OCI-LY3 (cell line): ENCODE measurements around the gene PAEP.

Experiments
- H2AFZ ChIP-seq: fragments of 200-600, 300-600 bp; shearing (Covaris generic); 2 replicates; pipeline ENCODE4 v1.6.0; 2014; ENCODE audit warnings: antibody characterized with exemption, low read depth, low read length
- H3K27ac ChIP-seq: fragments of 200-600, 300-600 bp; sonication (generic); 2 replicates; pipeline ENCODE4 v1.5.1; 2014; ENCODE audit warnings: mild to moderate bottlenecking, low read length, moderate library complexity, mixed read lengths
- H3K27me3 ChIP-seq: fragments of 200-600, 300-600 bp; sonication (generic); 2 replicates; pipeline ENCODE4 v1.6.1; 2014; ENCODE audit warnings: low read depth, low read length, mixed read lengths
- H3K36me3 ChIP-seq: fragments of 200-600, 300-600 bp; sonication (generic); replicated peaks from 2 replicates; pipeline ENCODE3; 2014; ENCODE audit warnings: low read depth, low read length, mixed read lengths
- H3K4me1 ChIP-seq: fragments of 300-600, 200-600 bp; sonication (generic); 2 replicates; pipeline ENCODE4 v1.6.1; 2014; ENCODE audit warnings: low read length, mixed read lengths
- H3K4me2 ChIP-seq: fragments of 200-600, 300-600 bp; sonication (generic); 2 replicates; pipeline ENCODE4 v1.6.1; 2014; ENCODE audit warnings: low read length, mixed read lengths
- H3K4me3 ChIP-seq: fragments of 300-600, 200-600 bp; sonication (generic); 2 replicates; pipeline ENCODE4 v1.5.1; 2014; ENCODE audit warnings: antibody characterized with exemption, mild to moderate bottlenecking, low read length, moderate library complexity
- H3K79me2 ChIP-seq: fragments of 300-600, 200-600 bp; shearing (Covaris generic); 2 replicates; pipeline ENCODE4 v1.6.1; 2014; ENCODE audit warnings: mild to moderate bottlenecking, low read length, mixed read lengths
- H3K9ac ChIP-seq: fragments of 300-600, 200-600 bp; shearing (Covaris generic); 2 replicates; pipeline ENCODE4 v1.6.0; 2014; ENCODE audit warnings: mild to moderate bottlenecking, low read length, moderate library complexity
- H3K9me3 ChIP-seq: fragments of 200-600, 300-600 bp; shearing (Covaris generic); 2 replicates; pipeline ENCODE4 v1.6.1; 2014; ENCODE audit warnings: low read length, mixed read lengths; ENCODE audit not compliant: insufficient read depth
- H4K20me1 ChIP-seq: fragments of 200-600, 300-600 bp; sonication (generic); 2 replicates; pipeline ENCODE4 v1.6.1; 2016; ENCODE audit warnings: low read length, mixed read lengths; ENCODE audit not compliant: insufficient read depth
- CTCF ChIP-seq: fragments of 200-600, 300-600 bp; sonication (generic); IDR thresholded peaks from 2 replicates; pipeline ENCODE4 v1.5.1; 2014; ENCODE audit warnings: antibody characterized with exemption, low read length, low read depth
- EZH2phosphoT487 ChIP-seq: fragments of 200-600 bp; shearing (Covaris generic); IDR thresholded peaks from 2 replicates; pipeline ENCODE4 v1.6.1; 2018; ENCODE audit warnings: antibody characterized with exemption, mixed run types, low read depth

Gene PAEP

GRCh38 chr9:135583688-135584011 is 22.1 kb downstream of the PAEP start:
- H3K36me3 ChIP-seq = no peaks in the 10 kb centered on the region
- no peak overlapping the region for H3K9ac ChIP-seq
- H3K4me3 ChIP-seq = no peak overlapping the region
- H2AFZ ChIP-seq = no peak overlapping the region
- no peaks in the 10 kb centered on the region for H3K79me2 ChIP-seq
- H3K27ac ChIP-seq = no peak overlapping the region
- H3K9me3 ChIP-seq = no peaks in the 10 kb centered on the region
- H3K4me2 ChIP-seq = no peak overlapping the region
- no peak for TF ChIP-seq EZH2phosphoT487
- no peak for TF ChIP-seq CTCF
- H3K27me3 ChIP-seq = no peaks in the 10 kb centered on the region
- no peaks in the 10 kb centered on the region for H3K4me1 ChIP-seq
- no peaks in the 10 kb centered on the region for H4K20me1 ChIP-seq

GRCh38 chr9:135584371-135584770 is 22.8 kb downstream of the PAEP start:
- H3K27me3 ChIP-seq = no peaks in the 10 kb centered on the region
- no peaks in the 10 kb centered on the region for H3K4me1 ChIP-seq
- H3K9ac ChIP-seq = no peak overlapping the region
- H3K4me2 ChIP-seq = no peak overlapping the region
- H3K9me3 ChIP-seq = no peaks in the 10 kb centered on the region
- H3K79me2 ChIP-seq = no peaks in the 10 kb centered on the region
- no peaks in the 10 kb centered on the region for H3K36me3 ChIP-seq
- H2AFZ ChIP-seq = no peak overlapping the region
- H3K27ac ChIP-seq = no peak overlapping the region
- H4K20me1 ChIP-seq = no peaks in the 10 kb centered on the region
- H3K4me3 ChIP-seq = no peak overlapping the region
- no peak for TF ChIP-seq EZH2phosphoT487
- TF ChIP-seq CTCF = no peak

GRCh38 chr9:135584934-135585333 is 23.4 kb downstream of the PAEP start:
- H3K4me1 ChIP-seq = no peaks in the 10 kb centered on the region

GRCh38 chr9:135586601-135587109 is 25.1 kb downstream of the PAEP start:
- Histone ChIP-seq H3K27me3 (no peaks in the 10 kb centered on the region), H3K9me3 (no peaks in the 10 kb centered on the region), H3K79me2 (no peaks in the 10 kb centered on the region), H3K4me3 (no peak overlapping the region), H3K27ac (no peak overlapping the region), H3K9ac (no peak overlapping the region), H3K4me2 (no peak overlapping the region), H2AFZ (no peak overlapping the region), H3K4me1 (no peaks in the 10 kb centered on the region), H3K36me3 (no peaks in the 10 kb centered on the region), H4K20me1 (no peaks in the 10 kb centered on the region)
- no peak for TF ChIP-seq CTCF
- TF ChIP-seq EZH2phosphoT487 = no peak

More at GRCh38 chr9:135584934-135585333, 23.4 kb downstream of the PAEP start:
- TF ChIP-seq EZH2phosphoT487 = no peak
- no peak for TF ChIP-seq CTCF
- Histone ChIP-seq H4K20me1 (no peaks in the 10 kb centered on the region), H3K4me2 (no peak overlapping the region), H3K27ac (no peak overlapping the region), H3K9me3 (no peaks in the 10 kb centered on the region), H3K79me2 (no peaks in the 10 kb centered on the region), H3K36me3 (no peaks in the 10 kb centered on the region), H3K27me3 (no peaks in the 10 kb centered on the region), H3K4me3 (no peak overlapping the region), H3K9ac (no peak overlapping the region), H2AFZ (no peak overlapping the region)
